NCI-H1048 (cell line): ENCODE data around the gene RGS6.

Experiments used
- DNase-seq: peaks from one replicate; lab custom pipeline; 2025; lab: John Stamatoyannopoulos, UW

Gene RGS6

GRCh38 chr14:72164420-72165228 lies 232.4 kb downstream of the RGS6 start:
- no peak for DNase-seq

GRCh38 chr14:72165229-72165698 lies 233.0 kb downstream of the RGS6 start:
- DNase-seq = no peak

GRCh38 chr14:72169521-72169920 lies 237.3 kb downstream of the RGS6 start:
- no peak for DNase-seq

GRCh38 chr14:72172049-72172448 lies 239.8 kb downstream of the RGS6 start:
- DNase-seq = no peak

- DNase-seq = no peak
Observed at GRCh38 chr14:72172597-72172996, 240.4 kb downstream of the RGS6 start.

- DNase-seq = no peak
Observed at GRCh38 chr14:72173038-72173720, 240.9 kb downstream of the RGS6 start.

- no peak for DNase-seq
Observed at GRCh38 chr14:72177251-72177650, 245.0 kb downstream of the RGS6 start.

- no peak for DNase-seq
Observed at GRCh38 chr14:72178517-72178916, 246.3 kb downstream of the RGS6 start.

GRCh38 chr14:72182708-72183432 lies 250.6 kb downstream of the RGS6 start:
- DNase-seq = no peak

- DNase-seq = no peak
Observed at GRCh38 chr14:72183631-72184030, 251.4 kb downstream of the RGS6 start.

GRCh38 chr14:72186523-72186922 lies 254.3 kb downstream of the RGS6 start:
- DNase-seq = no peak

- no peak for DNase-seq
Observed at GRCh38 chr14:72196237-72197015, 264.2 kb downstream of the RGS6 start.

- no peak for DNase-seq
Observed at GRCh38 chr14:72201645-72202044, 269.4 kb downstream of the RGS6 start.

GRCh38 chr14:72213424-72213823 lies 281.2 kb downstream of the RGS6 start:
- DNase-seq = no peak

GRCh38 chr14:72215080-72215479 lies 282.9 kb downstream of the RGS6 start:
- DNase-seq = no peak

- no peak for DNase-seq
Observed at GRCh38 chr14:72217135-72217534, 284.9 kb downstream of the RGS6 start.

GRCh38 chr14:72222046-72222445 lies 289.8 kb downstream of the RGS6 start:
- DNase-seq = no peak

- no peak for DNase-seq
Observed at GRCh38 chr14:72236629-72237028, 304.4 kb downstream of the RGS6 start.

GRCh38 chr14:72237722-72238666 lies 305.8 kb downstream of the RGS6 start:
- DNase-seq = no peak
